ENCODE data around the gene KPRP. TPM values are rescaled to one million over a fixed set of nuclear protein-coding genes. Genes with fewer than 3 reads are reported as not detected.

The KPRP gene
- total RNA-seq, 2 experiments from 2014 or later, result not detected

DNA sequence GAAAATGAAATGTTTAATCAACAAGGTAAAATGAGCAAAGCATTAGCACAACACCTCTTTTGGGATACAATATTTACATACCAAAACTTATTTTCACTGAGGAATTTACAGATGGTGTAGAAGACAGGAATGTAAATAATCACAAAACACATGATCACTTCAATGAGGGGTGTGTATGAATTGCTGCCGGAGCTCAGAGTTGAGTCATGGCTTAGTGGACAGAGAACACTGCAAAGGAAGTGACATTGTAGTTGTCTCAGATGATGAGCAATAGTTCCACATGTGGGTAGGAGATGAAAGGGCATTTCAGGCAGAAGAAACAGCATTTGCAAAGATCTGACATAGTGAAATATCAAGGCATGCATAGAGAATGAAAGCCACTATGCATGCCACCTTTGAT, 5.6 kb upstream of the KPRP start:
- H3K4me3 Mint-ChIP-seq, result no peak overlapping the region
- Histone ChIP-seq H3K4me1 (ENCODE audit: insufficient read depth, low read length) (no peaks in the 10 kb centered on the region), H3K36me3 (ENCODE audit: insufficient read depth, low read length) (no peaks in the 10 kb centered on the region), H3K27ac (ENCODE audit: low read depth in 1 of 2, low read length in 2 of 2) (no peak overlapping the region), H3K9me3 (ENCODE audit: control insufficient read depth in 1 of 2, insufficient read depth in 1 of 2, low read length in 2 of 2) (no peaks in the 10 kb centered on the region), H3K27me3 (ENCODE audit: control insufficient read depth in 1 of 2, insufficient read depth in 2 of 2, low read length in 2 of 2) (peaks cover 7 to 9% of the 10 kb centered on the region in 2 experiments), H3K4me3 (ENCODE audit: low read length) (no peak overlapping the region)
- H3K36me3 Mint-ChIP-seq (ENCODE audit: low read depth), result no peaks in the 10 kb centered on the region
- no peak for DNase-seq
- no peak overlapping the region for H3K27ac Mint-ChIP-seq
- H3K9me3 Mint-ChIP-seq, result no peaks in the 10 kb centered on the region
- TF ChIP-seq, protein P1, sequence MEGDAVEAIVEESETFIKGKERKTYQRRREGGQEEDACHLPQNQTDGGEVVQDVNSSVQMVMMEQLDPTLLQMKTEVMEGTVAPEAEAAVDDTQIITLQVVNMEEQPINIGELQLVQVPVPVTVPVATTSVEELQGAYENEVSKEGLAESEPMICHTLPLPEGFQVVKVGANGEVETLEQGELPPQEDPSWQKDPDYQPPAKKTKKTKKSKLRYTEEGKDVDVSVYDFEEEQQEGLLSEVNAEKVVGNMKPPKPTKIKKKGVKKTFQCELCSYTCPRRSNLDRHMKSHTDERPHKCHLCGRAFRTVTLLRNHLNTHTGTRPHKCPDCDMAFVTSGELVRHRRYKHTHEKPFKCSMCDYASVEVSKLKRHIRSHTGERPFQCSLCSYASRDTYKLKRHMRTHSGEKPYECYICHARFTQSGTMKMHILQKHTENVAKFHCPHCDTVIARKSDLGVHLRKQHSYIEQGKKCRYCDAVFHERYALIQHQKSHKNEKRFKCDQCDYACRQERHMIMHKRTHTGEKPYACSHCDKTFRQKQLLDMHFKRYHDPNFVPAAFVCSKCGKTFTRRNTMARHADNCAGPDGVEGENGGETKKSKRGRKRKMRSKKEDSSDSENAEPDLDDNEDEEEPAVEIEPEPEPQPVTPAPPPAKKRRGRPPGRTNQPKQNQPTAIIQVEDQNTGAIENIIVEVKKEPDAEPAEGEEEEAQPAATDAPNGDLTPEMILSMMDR (IDR thresholded peaks at IDR 0.05), result no peak
- H3K27me3 Mint-ChIP-seq, result peaks cover 53% of the 10 kb centered on the region
- no peak for ATAC-seq (ENCODE audit: poor library complexity)
- no peaks in the 10 kb centered on the region for H3K4me1 Mint-ChIP-seq (ENCODE audit: low read depth)
- intact Hi-C loops (cut with DNase I, micrococcal nuclease), result no loop called here
- CTCF ChIA-PET, result no interaction called here
- POLR2A ChIA-PET, result no interaction called here

DNA sequence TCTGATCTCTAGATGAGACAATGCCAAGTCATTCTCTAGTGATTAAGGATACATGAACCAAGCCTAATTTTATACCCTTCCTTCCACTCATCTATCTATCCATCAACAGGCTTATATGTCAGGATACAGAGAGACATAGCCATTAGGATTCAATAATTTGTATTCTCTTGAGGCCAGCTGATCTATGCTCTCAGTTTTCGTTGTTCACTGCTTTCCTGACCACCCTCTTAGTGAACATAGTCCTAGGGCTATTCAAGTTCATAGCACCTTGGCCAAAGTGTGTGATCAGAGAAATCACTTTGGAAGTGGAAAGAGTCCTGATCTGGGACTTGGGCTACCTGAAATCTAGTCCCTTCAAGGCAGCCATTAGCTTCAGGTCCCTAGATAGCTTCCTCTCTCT, 4.2 kb upstream of the KPRP start:
- H3K27me3 Mint-ChIP-seq, result peaks cover 59% of the 10 kb centered on the region

DNA sequence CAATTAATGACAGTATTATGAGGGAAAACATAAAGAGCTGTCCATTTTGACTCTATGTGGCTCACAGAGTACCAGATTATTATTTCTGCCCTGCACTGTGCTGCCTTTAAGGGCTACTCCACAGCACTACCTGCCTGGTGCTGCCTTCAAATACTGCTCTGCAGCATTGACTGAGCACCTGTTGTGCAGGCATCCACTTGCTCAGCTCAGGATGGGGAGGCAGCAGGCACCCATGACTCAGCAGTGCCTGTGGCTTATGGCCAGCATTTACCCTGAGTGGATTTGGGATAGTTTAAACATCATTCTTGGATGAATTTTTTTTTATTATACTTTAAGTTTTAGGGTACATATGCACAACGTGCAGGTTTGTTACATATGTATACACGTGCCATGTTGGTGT, 953 bp upstream of the KPRP start:
- no peak overlapping the region for H3K4me3 Mint-ChIP-seq
- no peak overlapping the region for H3K4me3 ChIP-seq (ENCODE audit: low read length)
- no peaks in the 10 kb centered on the region for H3K4me1 ChIP-seq (ENCODE audit: insufficient read depth, low read length)
- no peaks in the 10 kb centered on the region for H3K9me3 Mint-ChIP-seq
- H3K36me3 Mint-ChIP-seq (ENCODE audit: low read depth), result no peaks in the 10 kb centered on the region
- ChIA-PET CTCF (no interaction called here), POLR2A (no interaction called here)
- TF ChIP-seq, protein P1 (IDR thresholded peaks at IDR 0.05), result no peak
- intact Hi-C loops (cut with DNase I, micrococcal nuclease), result no loop called here
- H3K27me3 ChIP-seq (ENCODE audit: control insufficient read depth in 1 of 2, insufficient read depth in 2 of 2, low read length in 2 of 2), result peaks cover 4 to 7% of the 10 kb centered on the region in 2 experiments
- no peak for DNase-seq
- no peaks in the 10 kb centered on the region for H3K36me3 ChIP-seq (ENCODE audit: insufficient read depth, low read length)
- H3K27ac Mint-ChIP-seq, result no peak overlapping the region
- no peaks in the 10 kb centered on the region for H3K4me1 Mint-ChIP-seq (ENCODE audit: low read depth)
- peaks cover 62% of the 10 kb centered on the region for H3K27me3 Mint-ChIP-seq
- H3K9me3 ChIP-seq (ENCODE audit: control insufficient read depth in 1 of 2, insufficient read depth in 1 of 2, low read length in 2 of 2), result peaks cover 0 to 6% of the 10 kb centered on the region in 2 experiments
- no peak for ATAC-seq (ENCODE audit: poor library complexity)
- H3K27ac ChIP-seq (ENCODE audit: low read depth in 1 of 2, low read length in 2 of 2), result no peak overlapping the region

More for the DNA sequence above, 4.2 kb upstream of the KPRP start:
- Histone ChIP-seq H3K27me3 (ENCODE audit: control insufficient read depth in 1 of 2, insufficient read depth in 2 of 2, low read length in 2 of 2) (peaks cover 7 to 16% of the 10 kb centered on the region in 2 experiments), H3K36me3 (ENCODE audit: insufficient read depth, low read length) (no peaks in the 10 kb centered on the region), H3K9me3 (ENCODE audit: control insufficient read depth in 1 of 2, insufficient read depth in 1 of 2, low read length in 2 of 2) (no peaks in the 10 kb centered on the region), H3K27ac (ENCODE audit: low read depth in 1 of 2, low read length in 2 of 2) (no peak overlapping the region), H3K4me3 (ENCODE audit: low read length) (no peak overlapping the region), H3K4me1 (ENCODE audit: insufficient read depth, low read length) (no peaks in the 10 kb centered on the region)
- DNase-seq, result no peak
- POLR2A ChIA-PET, result no interaction called here
- no peaks in the 10 kb centered on the region for H3K36me3 Mint-ChIP-seq (ENCODE audit: low read depth)
- H3K4me1 Mint-ChIP-seq (ENCODE audit: low read depth), result no peaks in the 10 kb centered on the region
- CTCF ChIA-PET, result no interaction called here
- intact Hi-C loops (cut with DNase I, micrococcal nuclease), result no loop called here
- no peaks in the 10 kb centered on the region for H3K9me3 Mint-ChIP-seq
- no peak overlapping the region for H3K27ac Mint-ChIP-seq
- no peak overlapping the region for H3K4me3 Mint-ChIP-seq
- no peak for ATAC-seq (ENCODE audit: poor library complexity)
- TF ChIP-seq, protein P1 (IDR thresholded peaks at IDR 0.05), result no peak

Measured in CD4-positive, alpha-beta T cell (primary cell).